CD4-positive, alpha-beta T cell treated with Interleukin-4 for 4 hours (primary cell): ENCODE data around the gene PPFIBP2.
"Not testable (repeated sequence)": the region's sequence is repeated elsewhere in the genome, so short reads cannot be mapped to it uniquely, and the experiment has no call there.

Experiments used
- DNase-seq: peaks from one replicate; pipeline ENCODE4 v3.0.0-alpha.2; 2020

The PPFIBP2 gene

GRCh38 chr11:7500251-7500650, 13.5 kb upstream of the PPFIBP2 start:
- DNase-seq: no peak

- no peak for DNase-seq
These were observed 12.5 kb upstream of the PPFIBP2 start for GRCh38 chr11:7501251-7501650.

GRCh38 chr11:7501894-7502293, 11.9 kb upstream of the PPFIBP2 start:
- no peak for DNase-seq

GRCh38 chr11:7506243-7506642, 7.6 kb upstream of the PPFIBP2 start:
- no peak for DNase-seq

- DNase-seq: no peak
These were observed 5.7 kb upstream of the PPFIBP2 start for GRCh38 chr11:7508087-7508486.

- DNase-seq: no peak
These were observed 3.8 kb upstream of the PPFIBP2 start for GRCh38 chr11:7509966-7510365.

GRCh38 chr11:7511401-7511800, 2.4 kb upstream of the PPFIBP2 start:
- no peak for DNase-seq

- DNase-seq: no peak
These were observed 1.1 kb upstream of the PPFIBP2 start for GRCh38 chr11:7512525-7513233.

GRCh38 chr11:7514099-7514591, 346 bp downstream of the PPFIBP2 start:
- DNase-seq: no peak

- DNase-seq: no peak
These were observed 1.7 kb downstream of the PPFIBP2 start for GRCh38 chr11:7515447-7515886.

- DNase-seq: no peak
These were observed 2.7 kb downstream of the PPFIBP2 start for GRCh38 chr11:7516475-7516874.

- not testable (repeated sequence) for DNase-seq
These were observed 3.9 kb downstream of the PPFIBP2 start for GRCh38 chr11:7517743-7518142.

GRCh38 chr11:7518811-7519562, 5.2 kb downstream of the PPFIBP2 start:
- DNase-seq: no peak

- DNase-seq: no peak
These were observed 6.5 kb downstream of the PPFIBP2 start for GRCh38 chr11:7520011-7520942.

GRCh38 chr11:7520981-7521487, 7.2 kb downstream of the PPFIBP2 start:
- DNase-seq: no peak

GRCh38 chr11:7522121-7522520, 8.3 kb downstream of the PPFIBP2 start:
- no peak for DNase-seq

GRCh38 chr11:7522546-7522945, 8.7 kb downstream of the PPFIBP2 start:
- DNase-seq: no peak

- DNase-seq: no peak
These were observed 9.8 kb downstream of the PPFIBP2 start for GRCh38 chr11:7523416-7524210.

- DNase-seq: no peak
These were observed 10.8 kb downstream of the PPFIBP2 start for GRCh38 chr11:7524462-7525235.

- no peak for DNase-seq
These were observed 11.6 kb downstream of the PPFIBP2 start for GRCh38 chr11:7525424-7525823.

GRCh38 chr11:7527029-7527428, 13.2 kb downstream of the PPFIBP2 start:
- DNase-seq: peak; percentile 39
